Calu3 (cell line): ENCODE measurements around the gene GPD1. TPM values are rescaled to one million over a fixed set of nuclear protein-coding genes. Genes with fewer than 3 reads are reported as not detected.

Experiments
- BruUV-seq: library from RNA; stranded (reverse); fragments of 400-500 nt; replicated peaks from 2 replicates; lab custom pipeline; 2021; lab: Mats Ljungman, UMichigan
- CTCF ChIA-PET: fragments of 300-600 bp; sonication (Branson Sonifier 250); formaldehyde crosslinking; loops from one replicate; lab custom pipeline; 2022; ENCODE audit warnings: antibody characterized with exemption; lab: Charles Lee
- DNase-seq: peaks from one replicate; pipeline ENCODE4 v3.0.0; 2022
- H3K27ac Mint-ChIP-seq: one replicate; pipeline ENCODE4 v1.8.0; 2022; ENCODE audit warnings: mixed read lengths; ENCODE audit not compliant: unreplicated experiment
- H3K27me3 Mint-ChIP-seq: one replicate; pipeline ENCODE4 v1.8.0; 2022; ENCODE audit warnings: mixed read lengths; ENCODE audit not compliant: unreplicated experiment
- H3K36me3 Mint-ChIP-seq: one replicate; pipeline ENCODE4 v1.8.0; 2022; ENCODE audit warnings: mild to moderate bottlenecking, moderate library complexity, mixed read lengths; ENCODE audit not compliant: insufficient read depth, unreplicated experiment
- H3K4me1 Mint-ChIP-seq: one replicate; pipeline ENCODE4 v1.8.0; 2022; ENCODE audit warnings: mild to moderate bottlenecking, low read depth, mixed read lengths; ENCODE audit not compliant: unreplicated experiment
- H3K4me3 Mint-ChIP-seq: one replicate; pipeline ENCODE4 v1.8.0; 2022; ENCODE audit warnings: mild to moderate bottlenecking, low read depth, moderate library complexity, mixed read lengths; ENCODE audit not compliant: unreplicated experiment
- H3K9me3 Mint-ChIP-seq: one replicate; pipeline ENCODE4 v1.8.0; 2022; ENCODE audit warnings: low read depth, mixed read lengths; ENCODE audit not compliant: unreplicated experiment
- CTCF ChIP-seq: fragments of 200-600 bp; IDR thresholded peaks from one replicate; pipeline ENCODE4 v1.8.0; 2022; ENCODE audit warnings: antibody characterized with exemption; ENCODE audit not compliant: unreplicated experiment
- intact Hi-C: fragments of 100-400 bp; cut with micrococcal nuclease; formaldehyde crosslinking; loops from one replicate; pipeline ENCODE4 v1.10.0; 2022; ENCODE audit not compliant: unreplicated experiment
- total RNA-seq: library from RNA; stranded (reverse); gene quantifications from 2 replicates; pipeline ENCODE4 v1.2.3, GENCODE V29; 2022

Gene GPD1
- total RNA-seq, 1 experiment from 2014 or later = 0.21 TPM

- BruUV-seq = no TSS peak
- peaks cover 11% of the 10 kb centered on the region for H3K4me1 Mint-ChIP-seq
- intact Hi-C loops = no loop called here
- no peaks in the 10 kb centered on the region for H3K27me3 Mint-ChIP-seq
- peaks cover 32% of the 10 kb centered on the region for H3K36me3 Mint-ChIP-seq
- no peak for TF ChIP-seq CTCF
- DNase-seq = no peak
- peak overlapping the region; percentile 98 for H3K27ac Mint-ChIP-seq
- H3K9me3 Mint-ChIP-seq = no peaks in the 10 kb centered on the region
- H3K4me3 Mint-ChIP-seq = peak overlapping the region; percentile 98
- CTCF ChIA-PET = interaction anchor here (0.6 to 2.6 kb wide), 15 partner anchors 9 to 657 kb away, joined by 3 to 10 read pairs (median 5); partner anchors contain the start of genes CERS5, DIP2B, FAM186A and SMARCD1
Measured at GRCh38 chr12:50111395-50111692, 7.5 kb downstream of the GPD1 start.

GRCh38 chr12:50111693-50112455, 8.1 kb downstream of the GPD1 start, which contains the start of gene COX14:
Gene COX14, plus strand, starts transcription at chr12:50112236. Its CDS starts 7,808 bp downstream, at chr12:50120044.
- intact Hi-C loops = no loop called here
- Mint-ChIP-seq H3K4me3 (peak within 1 kb of the TSS; percentile 98), H3K27me3 (no peaks in the 10 kb centered on the region), H3K9me3 (no peaks in the 10 kb centered on the region), H3K36me3 (peaks cover 32% of the 10 kb centered on the region), H3K27ac (peak within 1 kb of the TSS; percentile 98), H3K4me1 (peaks cover 11% of the 10 kb centered on the region)
- CTCF ChIA-PET = interaction anchor here (0.6 to 2.6 kb wide), 17 partner anchors 8 to 656 kb away, joined by 3 to 10 read pairs (median 5); partner anchors contain the start of genes CERS5, DIP2B, FAM186A and SMARCD1
- TF ChIP-seq CTCF = peak; percentile 58
- peak; percentile 94 for DNase-seq
- BruUV-seq = no TSS peak

GRCh38 chr12:50112456-50113218, 8.8 kb downstream of the GPD1 start:
- Mint-ChIP-seq H3K9me3 (no peaks in the 10 kb centered on the region), H3K36me3 (peaks cover 32% of the 10 kb centered on the region), H3K4me1 (peaks cover 11% of the 10 kb centered on the region), H3K27ac (peak overlapping the region; percentile 98), H3K4me3 (peak overlapping the region; percentile 98), H3K27me3 (no peaks in the 10 kb centered on the region)
- TF ChIP-seq CTCF = no peak
- intact Hi-C loops = no loop called here
- BruUV-seq = TSS peak; percentile 50
- CTCF ChIA-PET = interaction anchor here (1.1 to 2.2 kb wide), 9 partner anchors 7 to 63 kb away, joined by 3 to 10 read pairs (median 5); partner anchors contain the start of gene CERS5
- peak; percentile 20 for DNase-seq

- H3K4me3 Mint-ChIP-seq = no peak overlapping the region
- CTCF ChIA-PET = no interaction called here
- intact Hi-C loops = no loop called here
- no TSS peak for BruUV-seq
- TF ChIP-seq CTCF = no peak
- no peak overlapping the region for H3K27ac Mint-ChIP-seq
- H3K4me1 Mint-ChIP-seq = no peaks in the 10 kb centered on the region
- no peaks in the 10 kb centered on the region for H3K9me3 Mint-ChIP-seq
- peaks cover 27% of the 10 kb centered on the region for H3K36me3 Mint-ChIP-seq
- H3K27me3 Mint-ChIP-seq = no peaks in the 10 kb centered on the region
- no peak for DNase-seq
Measured at GRCh38 chr12:50117057-50117622, 13.3 kb downstream of the GPD1 start.
